Fibroblast of skin of left biceps (primary cell): Measurements from ENCODE around the gene OTX2.

Experiments
- DNase-seq, 2 experiments: peaks; one replicate each; pipeline ENCODE4 v3.0.0-alpha.2; 2013; ENCODE audit warnings: low read depth in 2 of 2

Gene OTX2

GRCh38 chr14:56796259-56796658 lies 14.0 kb downstream of the OTX2 start:
- no peak for DNase-seq

- DNase-seq = no peak
These were observed 15.0 kb downstream of the OTX2 start for GRCh38 chr14:56795284-56795622.

GRCh38 chr14:56794557-56795283 lies 15.6 kb downstream of the OTX2 start:
- no peak for DNase-seq

GRCh38 chr14:56794088-56794556 lies 16.2 kb downstream of the OTX2 start:
- DNase-seq = no peak

GRCh38 chr14:56789955-56790354 lies 20.3 kb downstream of the OTX2 start:
- DNase-seq = no peak

GRCh38 chr14:56787530-56787929 lies 22.7 kb downstream of the OTX2 start:
- no peak for DNase-seq

GRCh38 chr14:56782711-56783110 lies 27.6 kb downstream of the OTX2 start:
- no peak for DNase-seq

GRCh38 chr14:56774503-56774902 lies 35.8 kb downstream of the OTX2 start:
- DNase-seq = no peak

GRCh38 chr14:56770512-56770911 lies 39.8 kb downstream of the OTX2 start:
- no peak for DNase-seq

- no peak for DNase-seq
These were observed 49.9 kb downstream of the OTX2 start for GRCh38 chr14:56760164-56760914.

GRCh38 chr14:56759633-56760032 lies 50.6 kb downstream of the OTX2 start:
- DNase-seq = no peak

- no peak for DNase-seq
These were observed 51.2 kb downstream of the OTX2 start for GRCh38 chr14:56759094-56759493.

- DNase-seq = no peak
These were observed 55.4 kb downstream of the OTX2 start for GRCh38 chr14:56754921-56755320.

- DNase-seq = no peak
These were observed 56.9 kb downstream of the OTX2 start for GRCh38 chr14:56753396-56753795.

GRCh38 chr14:56752428-56752827 lies 57.9 kb downstream of the OTX2 start:
- DNase-seq = no peak

- no peak for DNase-seq
These were observed 58.8 kb downstream of the OTX2 start for GRCh38 chr14:56751471-56751870.
